ENCODE measurements around the gene HIKESHI. TPM values are rescaled to one million over a fixed set of nuclear protein-coding genes. Genes with fewer than 3 reads are reported as not detected.

HIKESHI gene, protein sequence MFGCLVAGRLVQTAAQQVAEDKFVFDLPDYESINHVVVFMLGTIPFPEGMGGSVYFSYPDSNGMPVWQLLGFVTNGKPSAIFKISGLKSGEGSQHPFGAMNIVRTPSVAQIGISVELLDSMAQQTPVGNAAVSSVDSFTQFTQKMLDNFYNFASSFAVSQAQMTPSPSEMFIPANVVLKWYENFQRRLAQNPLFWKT
- 10 to 100 TPM; 21.7 to 34.5 TPM for polyA plus RNA-seq

DNA sequence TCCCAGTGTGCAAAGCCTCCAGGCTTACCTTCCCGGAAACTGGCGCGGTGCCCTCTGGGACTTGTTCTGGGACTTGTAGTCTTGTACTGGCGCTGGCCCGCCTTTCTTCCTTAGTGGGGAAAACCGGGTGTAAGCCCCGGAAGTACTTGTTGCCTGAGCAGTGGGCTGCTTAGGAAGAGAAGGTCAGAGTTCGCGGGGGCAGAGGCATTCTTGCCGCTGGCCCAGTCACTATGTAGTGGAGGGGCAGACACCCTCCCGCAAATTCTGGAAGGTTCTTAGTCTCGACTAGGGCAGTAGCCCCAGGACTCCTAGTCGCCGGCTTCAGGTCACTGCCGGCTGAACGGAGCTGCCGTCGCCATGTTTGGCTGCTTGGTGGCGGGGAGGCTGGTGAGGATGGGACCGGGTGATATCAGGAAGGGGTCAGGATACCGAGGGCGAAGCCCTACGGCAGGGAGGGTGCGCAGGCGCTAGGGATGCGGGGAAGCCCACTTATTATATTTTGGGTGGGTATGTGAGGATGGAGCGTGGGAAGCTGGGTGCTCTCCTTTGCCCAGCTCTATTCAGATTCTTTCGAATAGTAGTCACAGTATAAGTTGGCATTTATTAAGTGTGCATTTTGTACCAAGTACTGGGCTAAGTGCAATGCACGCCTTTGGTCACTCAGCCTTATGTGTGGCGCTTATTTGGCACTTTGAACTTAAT is at the start of gene HIKESHI:
HIKESHI (plus strand) TSS at position 149 of the 702 bp plus-strand sequence; CDS start at position 358, 209 bp downstream.
- no peaks in the 10 kb centered on the region for H3K9me3 ChIP-seq (ENCODE audit: control insufficient read depth in 2 of 2, insufficient read depth in 1 of 2, low read depth in 1 of 2, low read length in 1 of 2)
- WGBS, 2 donors = 0 to 1% methylated on average over 30 of the region's 30 CpGs
- H3K4me3 ChIP-seq (ENCODE audit: low read depth in 1 of 2, low read length in 2 of 2) = peak within 1 kb of the TSS; percentile 91 to 100
- H3K27ac ChIP-seq (ENCODE audit: low read depth in 2 of 2, low read length in 1 of 2) = peak within 1 kb of the TSS; percentile 72 to 97
- H3K27me3 ChIP-seq (ENCODE audit: control insufficient read depth in 1 of 2, insufficient read depth in 2 of 2, low read length in 2 of 2) = no peaks in the 10 kb centered on the region
- H3K36me3 ChIP-seq (ENCODE audit: control insufficient read depth in 2 of 2, insufficient read depth in 2 of 2, low read length in 1 of 2) = no peaks in the 10 kb centered on the region
- H3K4me1 ChIP-seq (ENCODE audit: control insufficient read depth in 2 of 2, insufficient read depth in 2 of 2, low read length in 1 of 2) = no peaks in the 10 kb centered on the region

DNA sequence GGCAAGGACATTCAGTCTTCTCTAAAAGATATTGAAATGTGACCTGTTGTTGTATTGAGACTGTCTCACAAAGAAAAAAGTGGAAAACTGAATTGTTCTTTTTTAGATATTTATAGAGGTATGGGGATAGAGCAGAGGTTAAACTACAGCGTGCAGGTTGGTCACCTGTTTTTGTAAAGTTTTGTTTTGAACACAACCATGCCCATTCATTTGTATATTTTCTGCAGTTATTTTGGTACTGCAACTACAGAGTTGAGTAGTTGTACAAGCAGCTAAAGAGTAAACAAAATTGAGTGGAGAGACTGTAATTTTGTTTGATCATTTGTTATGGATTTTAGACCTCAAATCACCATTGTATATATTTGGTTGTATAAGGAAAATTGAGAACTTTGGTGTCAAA is 46.1 kb upstream of the HIKESHI start:
- no peaks in the 10 kb centered on the region for H3K4me1 ChIP-seq (ENCODE audit: control insufficient read depth in 2 of 2, insufficient read depth in 2 of 2, low read length in 1 of 2)

DNA sequence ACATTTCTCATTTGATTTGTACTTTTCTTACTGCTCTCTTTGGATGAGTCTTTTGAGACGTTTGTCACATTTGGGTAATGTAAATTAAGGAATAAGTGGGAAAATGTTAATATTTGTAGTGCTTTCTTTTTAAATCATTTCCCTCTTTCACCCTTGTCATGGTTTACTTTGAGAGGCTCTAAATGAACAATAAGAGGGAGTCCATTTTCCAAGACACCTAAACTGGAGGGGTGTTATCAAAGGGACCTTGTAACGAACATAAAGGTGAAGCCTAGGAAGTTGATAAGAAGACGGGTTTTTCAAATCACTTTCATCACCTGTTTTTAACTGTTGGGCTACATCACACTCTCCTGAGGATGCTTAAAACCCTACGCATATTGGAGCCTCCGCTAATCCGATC is 45.4 kb upstream of the HIKESHI start:
- Histone ChIP-seq H3K9me3 (ENCODE audit: control insufficient read depth in 2 of 2, insufficient read depth in 1 of 2, low read depth in 1 of 2, low read length in 1 of 2) (no peaks in the 10 kb centered on the region), H3K36me3 (ENCODE audit: control insufficient read depth in 2 of 2, insufficient read depth in 2 of 2, low read length in 1 of 2) (peaks cover 0 to 8% of the 10 kb centered on the region in 2 donors), H3K27me3 (ENCODE audit: control insufficient read depth in 1 of 2, insufficient read depth in 2 of 2, low read length in 2 of 2) (no peaks in the 10 kb centered on the region), H3K4me1 (ENCODE audit: control insufficient read depth in 2 of 2, insufficient read depth in 2 of 2, low read length in 1 of 2) (no peaks in the 10 kb centered on the region), H3K27ac (ENCODE audit: low read depth in 2 of 2, low read length in 1 of 2) (no peak overlapping the region), H3K4me3 (ENCODE audit: low read depth in 1 of 2, low read length in 2 of 2) (no peak overlapping the region)
- 71 to 75% methylated on average over 6 of the region's 6 CpGs for WGBS, 2 donors

More for the DNA sequence above, 46.1 kb upstream of the HIKESHI start:
- Histone ChIP-seq H3K27ac (ENCODE audit: low read depth in 2 of 2, low read length in 1 of 2) (no peak overlapping the region), H3K27me3 (ENCODE audit: control insufficient read depth in 1 of 2, insufficient read depth in 2 of 2, low read length in 2 of 2) (no peaks in the 10 kb centered on the region), H3K4me3 (ENCODE audit: low read depth in 1 of 2, low read length in 2 of 2) (no peak overlapping the region), H3K9me3 (ENCODE audit: control insufficient read depth in 2 of 2, insufficient read depth in 1 of 2, low read depth in 1 of 2, low read length in 1 of 2) (no peaks in the 10 kb centered on the region), H3K36me3 (ENCODE audit: control insufficient read depth in 2 of 2, insufficient read depth in 2 of 2, low read length in 1 of 2) (peaks cover 0 to 4% of the 10 kb centered on the region in 2 donors)
- 84 to 93% methylated on average over 1 of the region's 1 CpG for WGBS, 2 donors

DNA sequence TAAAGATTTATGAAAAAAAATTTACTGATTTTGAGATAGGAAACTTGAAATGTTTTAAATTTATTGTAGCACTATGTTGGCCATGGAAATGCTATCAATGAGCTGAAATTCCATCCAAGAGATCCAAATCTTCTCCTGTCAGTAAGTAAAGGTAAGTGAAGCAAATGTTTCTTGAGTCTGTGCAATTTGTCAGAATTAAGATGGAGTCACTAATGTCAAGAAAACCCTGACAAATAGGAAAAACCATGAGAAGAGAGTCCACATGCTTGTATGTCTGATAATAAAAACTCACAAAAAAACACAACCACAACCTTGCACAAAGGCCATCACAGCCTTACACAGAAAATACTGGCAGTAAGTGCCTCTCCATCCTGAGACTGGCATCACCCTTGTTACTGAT is 44.6 kb upstream of the HIKESHI start:
- Histone ChIP-seq H3K4me3 (ENCODE audit: low read depth in 1 of 2, low read length in 2 of 2) (no peak overlapping the region), H3K4me1 (ENCODE audit: control insufficient read depth in 2 of 2, insufficient read depth in 2 of 2, low read length in 1 of 2) (no peaks in the 10 kb centered on the region), H3K27ac (ENCODE audit: low read depth in 2 of 2, low read length in 1 of 2) (no peak overlapping the region), H3K27me3 (ENCODE audit: control insufficient read depth in 1 of 2, insufficient read depth in 2 of 2, low read length in 2 of 2) (no peaks in the 10 kb centered on the region), H3K36me3 (ENCODE audit: control insufficient read depth in 2 of 2, insufficient read depth in 2 of 2, low read length in 1 of 2) (peaks cover 1 to 10% of the 10 kb centered on the region in 2 donors), H3K9me3 (ENCODE audit: control insufficient read depth in 2 of 2, insufficient read depth in 1 of 2, low read depth in 1 of 2, low read length in 1 of 2) (no peaks in the 10 kb centered on the region)

DNA sequence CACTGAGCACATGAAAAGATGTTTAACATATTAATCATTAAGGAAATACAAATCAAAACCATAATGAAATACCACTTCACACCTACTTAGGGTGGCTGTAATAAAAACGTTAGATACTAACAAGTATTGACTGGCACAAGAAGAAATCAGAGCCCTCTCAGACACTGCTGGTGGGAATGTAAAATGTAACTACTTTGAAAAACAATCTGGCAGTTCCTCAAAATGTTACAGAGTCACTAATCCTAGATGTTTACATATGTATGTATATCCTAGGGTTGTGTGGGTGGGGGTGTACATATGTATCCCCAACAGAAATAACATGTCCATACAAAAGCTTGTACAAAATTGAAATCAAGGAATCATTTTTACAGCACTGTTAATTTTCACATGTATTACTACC is 42.3 kb upstream of the HIKESHI start:
- H3K4me1 ChIP-seq (ENCODE audit: control insufficient read depth in 2 of 2, insufficient read depth in 2 of 2, low read length in 1 of 2) = no peaks in the 10 kb centered on the region
- H3K27ac ChIP-seq (ENCODE audit: low read depth in 2 of 2, low read length in 1 of 2) = no peak overlapping the region
- WGBS, 2 donors = 27 to 38% methylated on average over 1 of the region's 1 CpG
- no peaks in the 10 kb centered on the region for H3K9me3 ChIP-seq (ENCODE audit: control insufficient read depth in 2 of 2, insufficient read depth in 1 of 2, low read depth in 1 of 2, low read length in 1 of 2)
- no peak overlapping the region for H3K4me3 ChIP-seq (ENCODE audit: low read depth in 1 of 2, low read length in 2 of 2)
- H3K27me3 ChIP-seq (ENCODE audit: control insufficient read depth in 1 of 2, insufficient read depth in 2 of 2, low read length in 2 of 2) = no peaks in the 10 kb centered on the region
- peaks cover 3 to 11% of the 10 kb centered on the region in 2 donors for H3K36me3 ChIP-seq (ENCODE audit: control insufficient read depth in 2 of 2, insufficient read depth in 2 of 2, low read length in 1 of 2)

DNA sequence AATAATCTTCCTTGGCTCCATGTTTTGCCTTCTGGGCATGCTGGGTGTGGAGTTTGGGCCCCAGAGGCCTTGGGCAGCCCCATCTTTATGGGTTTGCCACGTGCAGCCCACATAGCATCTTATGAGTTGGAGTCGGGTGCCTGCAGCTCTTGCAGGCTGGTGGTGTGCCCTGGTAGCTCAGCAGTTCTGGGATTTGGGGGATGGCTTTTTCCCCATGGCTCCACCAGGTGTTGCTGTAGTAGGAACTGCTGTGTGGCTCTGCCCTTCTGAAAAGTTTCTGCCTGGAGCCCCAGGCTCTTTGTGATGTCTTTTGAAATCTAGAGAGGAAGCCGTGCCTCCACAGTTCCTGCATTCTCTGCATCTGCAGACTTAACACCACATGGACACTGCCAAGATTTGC is 40.7 kb upstream of the HIKESHI start:
- Histone ChIP-seq H3K9me3 (ENCODE audit: control insufficient read depth in 2 of 2, insufficient read depth in 1 of 2, low read depth in 1 of 2, low read length in 1 of 2) (no peaks in the 10 kb centered on the region), H3K4me1 (ENCODE audit: control insufficient read depth in 2 of 2, insufficient read depth in 2 of 2, low read length in 1 of 2) (no peaks in the 10 kb centered on the region), H3K36me3 (ENCODE audit: control insufficient read depth in 2 of 2, insufficient read depth in 2 of 2, low read length in 1 of 2) (peaks cover 3 to 11% of the 10 kb centered on the region in 2 donors), H3K27me3 (ENCODE audit: control insufficient read depth in 1 of 2, insufficient read depth in 2 of 2, low read length in 2 of 2) (no peaks in the 10 kb centered on the region), H3K27ac (ENCODE audit: low read depth in 2 of 2, low read length in 1 of 2) (no peak overlapping the region), H3K4me3 (ENCODE audit: low read depth in 1 of 2, low read length in 2 of 2) (no peak overlapping the region)
- WGBS, 2 donors = 91 to 95% methylated on average over 3 of the region's 3 CpGs

DNA sequence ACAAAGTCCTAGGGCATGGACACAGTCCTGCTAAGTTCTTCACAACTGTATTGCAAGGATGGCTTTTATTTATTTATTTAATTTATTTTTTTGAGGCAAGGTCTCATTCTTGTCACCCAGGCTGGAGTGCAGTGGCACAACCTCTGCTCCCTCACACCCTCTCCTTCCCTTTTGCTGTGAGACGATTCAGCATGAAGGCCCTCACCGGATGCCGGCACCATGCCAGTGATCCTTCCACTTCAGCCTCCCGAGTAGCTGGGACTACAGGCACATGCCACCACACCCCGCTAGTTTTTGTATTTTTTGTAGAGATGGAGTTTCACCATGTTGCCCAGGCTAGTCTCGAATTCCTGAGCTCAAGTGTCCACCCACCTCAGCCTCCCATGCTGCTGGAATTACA is 39.7 kb upstream of the HIKESHI start:
- Histone ChIP-seq H3K36me3 (ENCODE audit: control insufficient read depth in 2 of 2, insufficient read depth in 2 of 2, low read length in 1 of 2) (peaks cover 3 to 8% of the 10 kb centered on the region in 2 donors), H3K27me3 (ENCODE audit: control insufficient read depth in 1 of 2, insufficient read depth in 2 of 2, low read length in 2 of 2) (no peaks in the 10 kb centered on the region), H3K4me3 (ENCODE audit: low read depth in 1 of 2, low read length in 2 of 2) (no peak overlapping the region), H3K4me1 (ENCODE audit: control insufficient read depth in 2 of 2, insufficient read depth in 2 of 2, low read length in 1 of 2) (no peaks in the 10 kb centered on the region), H3K27ac (ENCODE audit: low read depth in 2 of 2, low read length in 1 of 2) (no peak overlapping the region), H3K9me3 (ENCODE audit: control insufficient read depth in 2 of 2, insufficient read depth in 1 of 2, low read depth in 1 of 2, low read length in 1 of 2) (no peaks in the 10 kb centered on the region)
- 95 to 97% methylated on average over 6 of the region's 6 CpGs for WGBS, 2 donors

DNA sequence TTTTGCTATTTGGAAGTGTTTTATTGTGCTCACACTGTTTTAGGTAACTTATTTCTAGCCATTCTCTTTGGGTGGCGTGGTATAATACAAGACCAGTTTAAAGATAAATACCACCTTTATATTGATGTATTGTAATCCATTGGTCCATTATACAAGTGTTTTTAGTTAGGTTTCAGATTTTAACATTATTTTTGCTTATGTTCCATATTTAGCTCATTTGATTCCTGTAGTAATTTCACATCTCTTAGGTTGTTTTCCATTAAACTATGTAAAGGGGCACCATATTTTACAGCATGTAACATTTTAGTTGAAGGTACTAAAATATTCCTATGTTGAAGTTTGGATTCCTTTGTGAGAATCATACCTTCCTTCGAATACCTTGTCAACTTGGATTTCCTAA is 37.4 kb upstream of the HIKESHI start:
- Histone ChIP-seq H3K36me3 (ENCODE audit: control insufficient read depth in 2 of 2, insufficient read depth in 2 of 2, low read length in 1 of 2) (peaks cover 3 to 8% of the 10 kb centered on the region in 2 donors), H3K4me1 (ENCODE audit: control insufficient read depth in 2 of 2, insufficient read depth in 2 of 2, low read length in 1 of 2) (no peaks in the 10 kb centered on the region), H3K9me3 (ENCODE audit: control insufficient read depth in 2 of 2, insufficient read depth in 1 of 2, low read depth in 1 of 2, low read length in 1 of 2) (no peaks in the 10 kb centered on the region), H3K27me3 (ENCODE audit: control insufficient read depth in 1 of 2, insufficient read depth in 2 of 2, low read length in 2 of 2) (no peaks in the 10 kb centered on the region), H3K27ac (ENCODE audit: low read depth in 2 of 2, low read length in 1 of 2) (no peak overlapping the region), H3K4me3 (ENCODE audit: low read depth in 1 of 2, low read length in 2 of 2) (no peak overlapping the region)
- 96 to 97% methylated on average over 2 of the region's 2 CpGs for WGBS, 2 donors

DNA sequence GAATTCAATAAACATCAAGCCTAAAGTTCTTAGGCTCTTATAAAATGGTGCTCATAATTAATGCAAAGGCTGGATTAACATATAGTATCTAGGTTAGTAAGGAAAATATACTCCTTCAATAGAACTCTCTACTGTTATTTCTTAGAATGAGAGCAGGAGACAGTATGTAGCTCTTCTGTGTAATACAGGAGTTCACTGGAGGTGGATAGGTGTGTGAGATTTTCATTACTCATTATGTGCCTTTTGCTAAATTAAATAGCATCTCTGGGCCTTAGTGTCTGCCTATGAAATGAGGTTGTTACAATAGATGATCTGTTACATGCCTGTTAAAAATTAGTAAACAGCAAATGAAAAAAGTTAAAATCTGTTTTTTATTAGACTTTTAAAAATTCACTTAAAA is 36.8 kb upstream of the HIKESHI start:
- Histone ChIP-seq H3K36me3 (ENCODE audit: control insufficient read depth in 2 of 2, insufficient read depth in 2 of 2, low read length in 1 of 2) (peaks cover 3 to 8% of the 10 kb centered on the region in 2 donors), H3K9me3 (ENCODE audit: control insufficient read depth in 2 of 2, insufficient read depth in 1 of 2, low read depth in 1 of 2, low read length in 1 of 2) (no peaks in the 10 kb centered on the region), H3K27ac (ENCODE audit: low read depth in 2 of 2, low read length in 1 of 2) (no peak overlapping the region), H3K4me3 (ENCODE audit: low read depth in 1 of 2, low read length in 2 of 2) (no peak overlapping the region), H3K27me3 (ENCODE audit: control insufficient read depth in 1 of 2, insufficient read depth in 2 of 2, low read length in 2 of 2) (no peaks in the 10 kb centered on the region), H3K4me1 (ENCODE audit: control insufficient read depth in 2 of 2, insufficient read depth in 2 of 2, low read length in 1 of 2) (no peaks in the 10 kb centered on the region)

DNA sequence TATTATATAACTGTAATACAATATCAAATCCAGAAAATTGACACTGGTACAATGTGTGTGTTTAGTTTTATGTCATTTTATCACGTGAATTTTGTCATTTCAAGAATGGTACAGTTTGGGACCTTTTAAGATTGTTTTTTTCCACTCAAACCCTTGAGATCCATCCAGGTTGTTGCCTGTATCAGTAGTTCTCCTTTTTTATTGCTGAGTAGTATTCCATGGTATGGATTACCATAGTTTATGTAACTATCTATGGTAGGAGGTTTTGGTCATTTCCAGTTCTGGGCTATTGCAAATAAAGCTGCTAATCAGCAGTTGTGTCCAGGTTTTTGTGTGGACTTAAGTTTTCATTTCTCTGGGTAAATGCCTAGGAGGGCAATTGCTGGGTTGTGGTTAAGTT is 32.4 kb upstream of the HIKESHI start:
- Histone ChIP-seq H3K4me3 (ENCODE audit: low read depth in 1 of 2, low read length in 2 of 2) (no peak overlapping the region), H3K9me3 (ENCODE audit: control insufficient read depth in 2 of 2, insufficient read depth in 1 of 2, low read depth in 1 of 2, low read length in 1 of 2) (no peaks in the 10 kb centered on the region), H3K27ac (ENCODE audit: low read depth in 2 of 2, low read length in 1 of 2) (no peak overlapping the region), H3K27me3 (ENCODE audit: control insufficient read depth in 1 of 2, insufficient read depth in 2 of 2, low read length in 2 of 2) (no peaks in the 10 kb centered on the region), H3K36me3 (ENCODE audit: control insufficient read depth in 2 of 2, insufficient read depth in 2 of 2, low read length in 1 of 2) (no peaks in the 10 kb centered on the region), H3K4me1 (ENCODE audit: control insufficient read depth in 2 of 2, insufficient read depth in 2 of 2, low read length in 1 of 2) (no peaks in the 10 kb centered on the region)
- 78 to 90% methylated on average over 1 of the region's 1 CpG for WGBS, 2 donors
